Camera-type eye (tissue), 1 donor: ENCODE data around the gene EPB41L5. TPM values are rescaled to one million over a fixed set of nuclear protein-coding genes. Genes with fewer than 3 reads are reported as not detected.

Experiments
- total RNA-seq: library from RNA; depleted of rRNA; stranded (reverse); fragments of >200 nt; gene quantifications from one replicate; pipeline ENCODE4 v1.2.3, GENCODE V29; 2014

The EPB41L5 gene
- 70.6 TPM for total RNA-seq

GRCh38 chr2:120012771-120013596 lies at the start of gene EPB41L5:
TSS of gene EPB41L5 (plus strand) at chr2:120013077. CDS start at chr2:120019085, 6,008 bp downstream.

GRCh38 chr2:120223034-120223912 lies 210.4 kb downstream of the EPB41L5 start, which contains the start of gene TMEM185B:
TSS of gene TMEM185B (minus strand) at chr2:120223400. CDS start at chr2:120222976, 424 bp downstream.

Other genes starting within 250 kb of the EPB41L5 start
- gene TMEM185B, start 210.3 kb downstream of the EPB41L5 start, total RNA-seq = 23.6 TPM
- 52.9 TPM for gene RALB, start 239.8 kb downstream of the EPB41L5 start, total RNA-seq